Glutamatergic neuron (in vitro differentiated cells): Measurements from ENCODE around the gene KRTAP5-7. TPM values are rescaled to one million over a fixed set of nuclear protein-coding genes. Genes with fewer than 3 reads are reported as not detected.

ENCODE experiments used
- DNase-seq: peaks from one replicate; pipeline ENCODE4 v3.0.0; 2022
- H3K27ac Mint-ChIP-seq: one replicate; pipeline ENCODE4 v1.8.0; 2020; ENCODE audit warnings: mild to moderate bottlenecking, mixed read lengths, inconsistent platforms; ENCODE audit not compliant: unreplicated experiment
- H3K27me3 Mint-ChIP-seq: one replicate; pipeline ENCODE4 v1.8.0; 2020; ENCODE audit warnings: mild to moderate bottlenecking, moderate library complexity, mixed read lengths, inconsistent platforms; ENCODE audit not compliant: unreplicated experiment
- H3K36me3 Mint-ChIP-seq: one replicate; pipeline ENCODE4 v1.8.0; 2020; ENCODE audit warnings: mild to moderate bottlenecking, mixed read lengths, inconsistent platforms; ENCODE audit not compliant: unreplicated experiment
- H3K4me1 Mint-ChIP-seq: one replicate; pipeline ENCODE4 v1.8.0; 2020; ENCODE audit warnings: mild to moderate bottlenecking, low read depth, mixed read lengths, inconsistent platforms; ENCODE audit not compliant: unreplicated experiment
- H3K4me3 Mint-ChIP-seq: one replicate; pipeline ENCODE4 v1.8.0; 2020; ENCODE audit warnings: mild to moderate bottlenecking, mixed read lengths, inconsistent platforms; ENCODE audit not compliant: unreplicated experiment
- H3K9me3 Mint-ChIP-seq: one replicate; pipeline ENCODE4 v1.8.0; 2020; ENCODE audit warnings: mild to moderate bottlenecking, moderate library complexity, mixed read lengths, inconsistent platforms; ENCODE audit not compliant: unreplicated experiment
- total RNA-seq: library from RNA; stranded (reverse); fragmentation: NEBNext Ultra II Directional; extraction: Animal tissue kit (Norgen Biotek cat#: 25700); gene quantifications from one replicate; pipeline ENCODE4 v1.2.1, GENCODE V29; 2021; ENCODE audit not compliant: unreplicated experiment
- TF ChIP-seq, protein P1 (sequence below): fragments of 200-600 bp; sonication (generic); IDR thresholded peaks from one replicate; pipeline ENCODE4 v1.5.0; 2021; ENCODE audit not compliant: partially characterized antibody, unreplicated experiment

The KRTAP5-7 gene
- total RNA-seq, 1 donor from 2014 or later = not detected

DNA sequence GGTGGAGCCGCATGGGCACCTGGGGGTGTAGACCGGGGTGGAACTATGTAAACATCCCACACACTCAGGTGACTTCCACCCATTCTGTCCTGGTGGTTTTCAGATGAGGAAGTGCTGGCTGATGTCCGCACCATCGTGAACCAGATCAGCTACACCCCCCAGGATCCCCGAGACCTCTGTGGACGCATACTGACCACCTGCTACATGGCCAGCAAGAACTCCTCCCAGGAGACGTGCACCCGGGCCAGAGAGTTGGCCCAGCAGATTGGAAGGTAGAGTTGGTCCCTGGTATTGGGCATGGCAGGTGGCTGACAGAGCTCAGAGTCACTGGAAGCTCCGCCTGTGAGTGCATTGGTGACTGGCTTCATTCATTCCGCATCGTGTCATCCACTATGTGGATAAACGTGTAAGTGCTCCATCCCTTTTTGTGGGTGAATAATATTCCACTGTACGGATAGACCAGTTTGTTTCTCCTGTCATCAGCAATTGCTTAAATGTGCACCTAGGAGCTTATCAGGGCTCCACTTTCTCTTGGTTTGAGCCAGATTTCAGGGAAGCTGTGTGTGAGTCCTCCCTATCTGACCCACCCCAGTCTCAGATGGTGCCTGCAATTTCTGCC, 44.2 kb upstream of the KRTAP5-7 start:
- Mint-ChIP-seq H3K4me3 (no peak overlapping the region), H3K27me3 (peaks cover 5% of the 10 kb centered on the region), H3K36me3 (peaks cover 40% of the 10 kb centered on the region), H3K4me1 (peaks cover under 1% of the 10 kb centered on the region), H3K9me3 (peaks cover 5% of the 10 kb centered on the region), H3K27ac (no peak overlapping the region)
- no peak for DNase-seq
- TF ChIP-seq, protein P1, sequence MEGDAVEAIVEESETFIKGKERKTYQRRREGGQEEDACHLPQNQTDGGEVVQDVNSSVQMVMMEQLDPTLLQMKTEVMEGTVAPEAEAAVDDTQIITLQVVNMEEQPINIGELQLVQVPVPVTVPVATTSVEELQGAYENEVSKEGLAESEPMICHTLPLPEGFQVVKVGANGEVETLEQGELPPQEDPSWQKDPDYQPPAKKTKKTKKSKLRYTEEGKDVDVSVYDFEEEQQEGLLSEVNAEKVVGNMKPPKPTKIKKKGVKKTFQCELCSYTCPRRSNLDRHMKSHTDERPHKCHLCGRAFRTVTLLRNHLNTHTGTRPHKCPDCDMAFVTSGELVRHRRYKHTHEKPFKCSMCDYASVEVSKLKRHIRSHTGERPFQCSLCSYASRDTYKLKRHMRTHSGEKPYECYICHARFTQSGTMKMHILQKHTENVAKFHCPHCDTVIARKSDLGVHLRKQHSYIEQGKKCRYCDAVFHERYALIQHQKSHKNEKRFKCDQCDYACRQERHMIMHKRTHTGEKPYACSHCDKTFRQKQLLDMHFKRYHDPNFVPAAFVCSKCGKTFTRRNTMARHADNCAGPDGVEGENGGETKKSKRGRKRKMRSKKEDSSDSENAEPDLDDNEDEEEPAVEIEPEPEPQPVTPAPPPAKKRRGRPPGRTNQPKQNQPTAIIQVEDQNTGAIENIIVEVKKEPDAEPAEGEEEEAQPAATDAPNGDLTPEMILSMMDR = no peak

DNA sequence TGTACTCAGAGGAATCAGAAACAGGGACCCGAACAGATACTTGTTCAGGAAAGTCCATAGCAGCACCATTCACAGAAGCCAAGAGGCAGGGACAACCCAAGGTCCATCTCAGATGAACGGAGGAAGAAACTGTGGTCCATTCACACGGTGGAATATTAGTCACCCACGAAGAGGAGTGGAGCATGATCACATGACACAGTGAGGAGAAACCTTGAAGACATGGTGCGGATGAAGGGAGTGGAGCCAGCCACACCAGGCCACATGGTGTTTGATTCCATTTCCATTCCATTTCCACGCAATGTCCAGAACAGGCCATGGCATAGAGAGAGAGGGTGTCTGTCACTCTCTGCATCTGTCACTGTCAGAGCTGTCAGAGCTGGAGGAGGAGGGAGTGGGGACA, 43.4 kb upstream of the KRTAP5-7 start:
- Mint-ChIP-seq H3K36me3 (peaks cover 38% of the 10 kb centered on the region), H3K27ac (no peak overlapping the region), H3K9me3 (peaks cover 5% of the 10 kb centered on the region), H3K27me3 (peaks cover 5% of the 10 kb centered on the region), H3K4me1 (peaks cover 3% of the 10 kb centered on the region), H3K4me3 (no peak overlapping the region)
- no peak for DNase-seq
- TF ChIP-seq, protein P1 = no peak

DNA sequence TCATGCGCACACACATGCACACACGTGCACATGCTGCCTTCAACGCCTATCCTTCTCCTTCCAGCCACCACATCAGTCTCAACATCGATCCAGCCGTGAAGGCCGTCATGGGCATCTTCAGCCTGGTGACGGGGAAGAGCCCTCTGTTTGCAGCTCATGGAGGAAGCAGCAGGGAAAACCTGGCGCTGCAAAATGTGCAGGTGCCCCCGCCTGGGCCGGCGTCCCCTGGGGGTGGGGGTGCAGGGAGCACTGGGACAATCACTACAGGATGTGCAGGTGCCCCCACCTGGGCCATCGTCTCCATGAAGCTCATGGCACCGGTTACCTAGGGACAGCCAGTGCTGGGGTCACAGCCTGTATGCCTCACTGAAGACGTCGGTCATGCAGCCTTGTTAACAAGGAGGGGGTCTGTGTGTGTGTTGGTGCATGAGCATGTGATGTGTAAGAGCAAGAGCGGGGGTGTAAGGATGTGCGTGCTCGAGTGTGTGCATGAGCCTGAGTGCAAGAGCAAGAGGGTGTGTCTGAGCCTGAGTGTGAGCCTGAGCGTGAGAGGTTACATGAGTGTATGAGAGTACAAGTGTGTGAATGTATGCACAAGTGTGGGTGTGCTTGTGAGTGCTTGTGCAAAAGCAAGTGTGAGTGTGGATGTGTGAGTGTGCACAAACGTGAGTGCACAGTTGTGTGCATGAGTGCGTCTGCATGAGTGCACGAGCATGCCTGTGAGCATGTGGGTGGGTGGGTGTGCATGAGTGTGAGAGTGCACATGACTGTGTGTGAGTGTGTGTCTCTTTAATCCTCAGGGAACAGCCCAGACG, 42.6 kb upstream of the KRTAP5-7 start:
- TF ChIP-seq, protein P1 = no peak
- H3K27ac Mint-ChIP-seq = peak overlapping the region; percentile 2
- peaks cover 3% of the 10 kb centered on the region for H3K4me1 Mint-ChIP-seq
- peaks cover 39% of the 10 kb centered on the region for H3K36me3 Mint-ChIP-seq
- H3K4me3 Mint-ChIP-seq = no peak overlapping the region
- peaks cover 8% of the 10 kb centered on the region for H3K9me3 Mint-ChIP-seq
- peaks cover 5% of the 10 kb centered on the region for H3K27me3 Mint-ChIP-seq
- DNase-seq = no peak

DNA sequence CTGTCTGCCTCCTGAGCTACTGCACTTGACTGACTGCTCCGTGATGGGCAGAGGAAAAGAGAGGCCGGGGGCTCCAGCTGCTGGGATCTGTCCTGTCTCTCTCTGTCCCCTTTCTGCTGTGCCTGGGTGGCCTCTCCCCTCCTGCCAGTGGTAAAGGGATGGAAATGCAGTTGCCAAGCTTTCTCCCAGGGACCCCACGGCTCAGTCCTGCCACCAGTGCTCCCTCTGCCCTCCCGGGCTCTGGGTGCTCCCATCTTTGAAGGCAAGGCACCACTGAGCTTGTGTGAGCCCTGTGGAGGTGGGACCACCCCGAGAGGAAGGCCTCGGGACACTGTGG, 42.0 kb upstream of the KRTAP5-7 start:
- DNase-seq = no peak
- TF ChIP-seq, protein P1 = no peak
- peaks cover 7% of the 10 kb centered on the region for H3K27me3 Mint-ChIP-seq
- no peak overlapping the region for H3K27ac Mint-ChIP-seq
- H3K9me3 Mint-ChIP-seq = peaks cover 9% of the 10 kb centered on the region
- H3K4me1 Mint-ChIP-seq = peaks cover 3% of the 10 kb centered on the region
- peaks cover 36% of the 10 kb centered on the region for H3K36me3 Mint-ChIP-seq
- no peak overlapping the region for H3K4me3 Mint-ChIP-seq

DNA sequence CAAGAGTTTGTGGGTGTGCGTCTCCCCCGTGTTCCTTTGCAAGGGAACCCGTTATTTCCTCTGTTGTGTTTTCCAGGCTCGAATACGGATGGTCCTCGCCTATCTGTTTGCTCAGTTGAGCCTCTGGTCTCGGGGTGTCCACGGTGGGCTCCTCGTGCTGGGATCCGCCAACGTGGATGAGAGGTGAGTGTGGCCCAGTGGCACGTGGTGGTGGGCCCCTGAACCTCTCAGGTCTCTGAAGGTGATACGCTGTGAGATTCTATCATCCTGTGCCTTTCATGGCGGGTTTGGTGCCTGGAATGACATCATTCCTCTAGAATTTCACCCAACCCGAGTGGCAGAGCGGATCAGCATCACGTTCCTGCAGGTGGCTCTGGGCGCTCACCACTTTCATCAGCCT, 41.6 kb upstream of the KRTAP5-7 start:
- H3K27me3 Mint-ChIP-seq = peaks cover 7% of the 10 kb centered on the region
- peaks cover 3% of the 10 kb centered on the region for H3K4me1 Mint-ChIP-seq
- peaks cover 9% of the 10 kb centered on the region for H3K9me3 Mint-ChIP-seq
- H3K4me3 Mint-ChIP-seq = no peak overlapping the region
- peaks cover 36% of the 10 kb centered on the region for H3K36me3 Mint-ChIP-seq
- TF ChIP-seq, protein P1 = no peak
- DNase-seq = no peak
- H3K27ac Mint-ChIP-seq = no peak overlapping the region
